HG03159 (cell line): ENCODE results near the gene SLC36A1.

Source experiments
- ATAC-seq: cut with Tn5 transposase; IDR thresholded peaks from one replicate; pipeline ENCODE4 v1.9.1; 2021; ENCODE audit warnings: mild to moderate bottlenecking, moderate library complexity; ENCODE audit not compliant: unreplicated experiment

The SLC36A1 gene

GRCh38 chr5:151451626-151452520 is 4.5 kb downstream of the SLC36A1 start:
- ATAC-seq: peak; percentile 50

GRCh38 chr5:151454166-151454565 is 6.8 kb downstream of the SLC36A1 start:
- no peak for ATAC-seq

GRCh38 chr5:151454889-151455288 is 7.5 kb downstream of the SLC36A1 start:
- ATAC-seq: no peak

- no peak for ATAC-seq
Observed at GRCh38 chr5:151456321-151456940, 9.0 kb downstream of the SLC36A1 start.

GRCh38 chr5:151458314-151458713 is 10.9 kb downstream of the SLC36A1 start:
- ATAC-seq: no peak

- ATAC-seq: no peak
Observed at GRCh38 chr5:151459680-151460324, 12.4 kb downstream of the SLC36A1 start.

GRCh38 chr5:151461312-151461711 is 13.9 kb downstream of the SLC36A1 start:
- peak; percentile 94 for ATAC-seq

- no peak for ATAC-seq
Observed at GRCh38 chr5:151463137-151464029, 16.0 kb downstream of the SLC36A1 start.

- no peak for ATAC-seq
Observed at GRCh38 chr5:151464101-151464500, 16.7 kb downstream of the SLC36A1 start.

- no peak for ATAC-seq
Observed at GRCh38 chr5:151465476-151465875, 18.1 kb downstream of the SLC36A1 start.

- no peak for ATAC-seq
Observed at GRCh38 chr5:151467576-151467975, 20.2 kb downstream of the SLC36A1 start.

- no peak for ATAC-seq
Observed at GRCh38 chr5:151469386-151469785, 22.0 kb downstream of the SLC36A1 start.

- ATAC-seq: no peak
Observed at GRCh38 chr5:151469992-151470391, 22.6 kb downstream of the SLC36A1 start.

GRCh38 chr5:151470439-151470838 is 23.0 kb downstream of the SLC36A1 start:
- no peak for ATAC-seq

- no peak for ATAC-seq
Observed at GRCh38 chr5:151471276-151471675, 23.9 kb downstream of the SLC36A1 start.

- no peak for ATAC-seq
Observed at GRCh38 chr5:151474799-151475198, 27.4 kb downstream of the SLC36A1 start.

- no peak for ATAC-seq
Observed at GRCh38 chr5:151475388-151475787, 28.0 kb downstream of the SLC36A1 start.

GRCh38 chr5:151476016-151476415 is 28.6 kb downstream of the SLC36A1 start:
- ATAC-seq: no peak

GRCh38 chr5:151477101-151477500 is 29.7 kb downstream of the SLC36A1 start:
- ATAC-seq: no peak

- ATAC-seq: no peak
Observed at GRCh38 chr5:151480384-151481293, 33.2 kb downstream of the SLC36A1 start.
